Natural killer cell (primary cell): ENCODE results near the gene PPRC1. TPM values are rescaled to one million over a fixed set of nuclear protein-coding genes. Genes with fewer than 3 reads are reported as not detected.

ENCODE experiments used
- ATAC-seq, 3 donors: fragments of 150-1000 bp in 2 of 3; fragments of 200-7000 bp in 1 of 3; cut with Tn5 transposase; 1 replicate in 1 of 3; 2 replicates in 2 of 3; pipeline ENCODE4 v1.10.0; 2021; ENCODE audit warnings: mild to moderate bottlenecking in 2 of 3, moderate library complexity in 2 of 3
- DNase-seq, 2 donors: peaks; one replicate each; pipeline versions ENCODE4 v3.0.0 to v3.0.0-alpha.2; 2013 to 2021; ENCODE audit warnings: mixed read lengths in 1 of 2
- H3K27ac ChIP-seq: one replicate; pipeline ENCODE4 v1.5.1; 2013; ENCODE audit warnings: mild to moderate bottlenecking, low read length
- H3K27me3 ChIP-seq: one replicate; pipeline ENCODE4 v1.6.1; 2013; ENCODE audit warnings: low read length; ENCODE audit not compliant: control insufficient read depth, insufficient read depth
- H3K36me3 ChIP-seq: one replicate; pipeline ENCODE4 v1.6.1; 2013; ENCODE audit warnings: low read length; ENCODE audit not compliant: control insufficient read depth, insufficient read depth
- H3K4me1 ChIP-seq: one replicate; pipeline ENCODE4 v1.6.1; 2013; ENCODE audit warnings: low read length; ENCODE audit not compliant: control insufficient read depth, insufficient read depth
- H3K4me3 ChIP-seq: one replicate; pipeline ENCODE4 v1.5.1; 2013; ENCODE audit warnings: low read length
- H3K9me3 ChIP-seq: one replicate; pipeline ENCODE4 v1.6.1; 2013; ENCODE audit warnings: low read length; ENCODE audit not compliant: control insufficient read depth, insufficient read depth
- H3K27ac Mint-ChIP-seq, 2 donors: one replicate each; pipeline ENCODE4 v1.8.0; 2022; ENCODE audit warnings: mild to moderate bottlenecking in 2 of 2, mixed read lengths in 2 of 2, moderate library complexity in 1 of 2
- H3K27me3 Mint-ChIP-seq, 2 donors: one replicate each; pipeline ENCODE4 v1.8.0; 2022; ENCODE audit warnings: low read depth in 2 of 2, mixed read lengths in 2 of 2
- H3K36me3 Mint-ChIP-seq: one replicate; pipeline ENCODE4 v1.8.0; 2022; ENCODE audit warnings: mixed read lengths
- H3K4me1 Mint-ChIP-seq, 2 donors: one replicate each; pipeline ENCODE4 v1.8.0; 2022; ENCODE audit warnings: mixed read lengths in 2 of 2
- H3K4me3 Mint-ChIP-seq: one replicate; pipeline ENCODE4 v1.8.0; 2022; ENCODE audit warnings: mild to moderate bottlenecking, moderate library complexity, mixed read lengths
- H3K9me3 Mint-ChIP-seq, 2 donors: one replicate each; pipeline ENCODE4 v1.8.0; 2022; ENCODE audit warnings: mixed read lengths in 2 of 2
- WGBS: methylation state at CpG from one replicate; pipeline ENCODE4 v1.1.7; 2013; ENCODE audit warnings: missing lambda C conversion rate; ENCODE audit not compliant: insufficient coverage; 5-methylcytosine and 5-hydroxymethylcytosine counted together
- intact Hi-C: fragments of 100-400 bp; cut with micrococcal nuclease; formaldehyde crosslinking; loops from one replicate; pipeline ENCODE4 v1.14.2; 2022
- total RNA-seq, 4 donors: library from RNA; stranded (reverse); fragments of 120-200 nt in 1 of 4; gene quantifications; one replicate each; pipeline versions ENCODE4 v1.2.3 to v1.2.4, GENCODE V29; 2013 to 2022
- TF ChIP-seq, protein P1 (sequence below): fragments of 200-600 bp; IDR thresholded peaks from one replicate; pipeline ENCODE4 v1.8.0; 2022; ENCODE audit warnings: antibody characterized with exemption

PPRC1 gene
- total RNA-seq, 3 donors from 2014 or later (not counting 1 experiment from before 2014, with no cell fraction given), result 29.1 to 48.0 (median 37.7) TPM

DNA sequence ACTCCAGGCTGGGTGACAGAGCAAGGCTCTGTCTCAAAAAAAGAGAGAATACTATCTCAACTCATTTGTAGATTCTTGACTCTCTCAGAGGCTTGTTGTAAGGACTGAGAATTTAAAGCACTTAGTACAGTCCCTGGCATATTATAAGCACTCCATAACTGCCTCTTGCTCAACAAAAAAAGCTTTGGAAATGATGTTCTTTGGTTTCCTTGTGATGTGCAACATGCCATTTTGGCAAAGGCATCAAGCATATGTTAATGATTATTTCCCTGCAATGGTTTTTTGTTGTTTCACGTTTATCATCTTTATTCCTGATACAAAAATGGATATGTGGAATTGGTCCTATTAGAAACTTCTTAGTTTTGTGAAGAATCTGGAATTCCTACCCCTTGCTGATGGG, 35.0 kb downstream of the PPRC1 start:
- Mint-ChIP-seq H3K27ac (no peak overlapping the region), H3K27me3 (no peaks in the 10 kb centered on the region), H3K4me3 (no peak overlapping the region), H3K9me3 (no peaks in the 10 kb centered on the region), H3K36me3 (no peaks in the 10 kb centered on the region), H3K4me1 (peaks cover 0 to 9% of the 10 kb centered on the region in 2 donors)
- Histone ChIP-seq H3K36me3 (peaks cover 12% of the 10 kb centered on the region), H3K9me3 (no peaks in the 10 kb centered on the region), H3K27me3 (no peaks in the 10 kb centered on the region), H3K4me3 (no peak overlapping the region), H3K4me1 (peaks cover 9% of the 10 kb centered on the region), H3K27ac (no peak overlapping the region)
- TF ChIP-seq, protein P1, sequence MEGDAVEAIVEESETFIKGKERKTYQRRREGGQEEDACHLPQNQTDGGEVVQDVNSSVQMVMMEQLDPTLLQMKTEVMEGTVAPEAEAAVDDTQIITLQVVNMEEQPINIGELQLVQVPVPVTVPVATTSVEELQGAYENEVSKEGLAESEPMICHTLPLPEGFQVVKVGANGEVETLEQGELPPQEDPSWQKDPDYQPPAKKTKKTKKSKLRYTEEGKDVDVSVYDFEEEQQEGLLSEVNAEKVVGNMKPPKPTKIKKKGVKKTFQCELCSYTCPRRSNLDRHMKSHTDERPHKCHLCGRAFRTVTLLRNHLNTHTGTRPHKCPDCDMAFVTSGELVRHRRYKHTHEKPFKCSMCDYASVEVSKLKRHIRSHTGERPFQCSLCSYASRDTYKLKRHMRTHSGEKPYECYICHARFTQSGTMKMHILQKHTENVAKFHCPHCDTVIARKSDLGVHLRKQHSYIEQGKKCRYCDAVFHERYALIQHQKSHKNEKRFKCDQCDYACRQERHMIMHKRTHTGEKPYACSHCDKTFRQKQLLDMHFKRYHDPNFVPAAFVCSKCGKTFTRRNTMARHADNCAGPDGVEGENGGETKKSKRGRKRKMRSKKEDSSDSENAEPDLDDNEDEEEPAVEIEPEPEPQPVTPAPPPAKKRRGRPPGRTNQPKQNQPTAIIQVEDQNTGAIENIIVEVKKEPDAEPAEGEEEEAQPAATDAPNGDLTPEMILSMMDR, result no peak
- no CpG with 5 or more reads among the region's 1 CpG for WGBS
- intact Hi-C loops, result no loop called here
- no peak for ATAC-seq
- no peak for DNase-seq

DNA sequence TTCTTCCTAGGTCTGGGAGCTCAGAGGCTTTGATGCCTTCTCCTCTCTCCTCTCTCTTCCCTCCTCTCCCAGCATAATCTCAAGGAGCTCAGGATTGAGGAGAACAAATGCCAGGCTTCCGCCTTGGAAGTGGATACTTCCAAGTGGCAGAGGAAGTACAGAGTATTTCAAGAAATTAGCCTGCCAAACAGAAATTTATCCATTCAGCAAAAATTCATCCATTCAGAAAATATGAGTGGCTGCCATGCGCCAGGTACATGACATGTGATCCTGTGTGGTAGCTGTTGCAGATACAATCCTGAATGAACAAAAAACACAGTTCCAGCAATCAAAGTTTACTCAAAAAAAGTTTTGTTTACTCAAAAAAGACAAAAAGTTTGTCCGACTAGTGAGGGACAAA, 37.8 kb downstream of the PPRC1 start:
- Mint-ChIP-seq H3K27ac (no peak overlapping the region), H3K36me3 (no peaks in the 10 kb centered on the region), H3K4me3 (no peak overlapping the region), H3K4me1 (peaks cover 0 to 9% of the 10 kb centered on the region in 2 donors), H3K9me3 (no peaks in the 10 kb centered on the region), H3K27me3 (peaks cover 0 to 3% of the 10 kb centered on the region in 2 donors)
- no peaks in the 10 kb centered on the region for H3K9me3 ChIP-seq
- H3K27ac ChIP-seq, result no peak overlapping the region
- H3K36me3 ChIP-seq, result no peaks in the 10 kb centered on the region
- WGBS, result 44% methylated on average over 1 of the region's 3 CpGs
- TF ChIP-seq, protein P1, result no peak
- H3K27me3 ChIP-seq, result no peaks in the 10 kb centered on the region
- H3K4me1 ChIP-seq, result peaks cover 9% of the 10 kb centered on the region
- ATAC-seq (no peak), DNase-seq (no peak)
- intact Hi-C loops, result no loop called here
- H3K4me3 ChIP-seq, result no peak overlapping the region

DNA sequence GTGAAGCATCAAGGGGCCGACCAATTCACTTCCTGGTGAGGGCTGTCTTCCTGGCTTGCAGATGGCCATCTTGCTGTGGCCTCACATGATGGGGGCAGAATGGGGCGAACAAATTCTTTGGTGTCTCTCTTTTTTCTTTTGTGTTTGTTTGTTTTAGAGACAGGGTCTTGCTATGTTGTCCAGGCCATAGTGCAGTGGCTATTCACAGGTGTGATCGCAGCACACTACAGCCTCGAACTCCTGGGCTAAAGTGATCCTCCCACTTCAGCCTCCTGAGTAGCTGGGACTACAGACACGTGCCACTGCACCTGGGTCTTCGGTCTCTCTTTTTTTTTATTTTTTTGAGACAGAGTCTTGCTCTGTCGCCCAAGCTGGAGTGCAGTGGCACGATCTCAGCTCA, 39.4 kb downstream of the PPRC1 start:
- Histone ChIP-seq H3K36me3 (no peaks in the 10 kb centered on the region), H3K9me3 (no peaks in the 10 kb centered on the region), H3K27ac (no peak overlapping the region), H3K4me3 (no peak overlapping the region), H3K4me1 (peaks cover 9% of the 10 kb centered on the region), H3K27me3 (no peaks in the 10 kb centered on the region)
- Mint-ChIP-seq H3K4me1 (peaks cover 0 to 9% of the 10 kb centered on the region in 2 donors), H3K9me3 (no peaks in the 10 kb centered on the region), H3K27me3 (peaks cover 0 to 5% of the 10 kb centered on the region in 2 donors), H3K36me3 (no peaks in the 10 kb centered on the region), H3K4me3 (no peak overlapping the region), H3K27ac (no peak overlapping the region)
- intact Hi-C loops, result no loop called here
- DNase-seq (no peak), ATAC-seq (no peak)
- WGBS, result 84% methylated on average over 8 of the region's 8 CpGs
- TF ChIP-seq, protein P1, result no peak

DNA sequence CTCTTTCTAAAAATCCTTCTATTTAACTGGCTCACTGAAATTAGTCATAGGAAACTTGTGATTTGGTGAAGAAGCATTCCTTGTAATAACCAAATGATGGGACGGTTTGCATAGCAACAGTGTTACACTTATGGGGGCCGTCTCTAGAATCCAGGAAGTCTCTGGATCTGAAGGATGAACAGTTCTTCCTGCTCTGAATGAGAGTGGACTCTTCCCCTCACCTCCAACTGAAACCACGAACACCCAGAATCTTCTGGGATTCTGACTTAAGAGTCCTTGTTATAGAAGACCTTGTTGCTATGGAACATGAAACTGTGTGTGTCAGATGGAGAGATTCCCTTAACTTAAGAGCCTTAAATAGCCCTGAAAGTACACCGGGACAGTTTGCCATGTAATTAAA, 42.6 kb downstream of the PPRC1 start:
- Mint-ChIP-seq H3K4me3 (no peak overlapping the region), H3K27me3 (peaks cover 0 to 11% of the 10 kb centered on the region in 2 donors), H3K4me1 (no peaks in the 10 kb centered on the region), H3K27ac (no peak overlapping the region), H3K9me3 (no peaks in the 10 kb centered on the region), H3K36me3 (no peaks in the 10 kb centered on the region)
- Histone ChIP-seq H3K4me1 (no peaks in the 10 kb centered on the region), H3K4me3 (no peak overlapping the region), H3K9me3 (no peaks in the 10 kb centered on the region), H3K27ac (no peak overlapping the region), H3K36me3 (no peaks in the 10 kb centered on the region), H3K27me3 (no peaks in the 10 kb centered on the region)
- intact Hi-C loops, result no loop called here
- 67% methylated on average over 3 of the region's 4 CpGs for WGBS
- TF ChIP-seq, protein P1, result no peak
- ATAC-seq (no peak), DNase-seq (no peak)
